K562 (cell line): ENCODE measurements around the gene C16orf74.

Experiments
- CAMTA2 ChIP-seq: fragments of 250-450 bp; sonication (Bioruptor Pico); conservative IDR thresholded peaks from 2 replicates; pipeline ENCODE4 v1.5.1; 2022
- CBFB ChIP-seq: sonication (generic); formaldehyde crosslinking; IDR thresholded peaks from 2 replicates; pipeline ENCODE4 v1.4.0; 2020; ENCODE audit warnings: mild to moderate bottlenecking, missing genetic modification reagents
- CHD2 ChIP-seq: IDR thresholded peaks from 2 replicates; pipeline ENCODE4 v1.6.1; 2011; ENCODE audit warnings: low read depth, low read length
- CTCF ChIP-seq, 3 experiments: IDR thresholded peaks in 2 of 3; conservative IDR thresholded peaks in 1 of 3; 2 replicates each; pipeline ENCODE4 v1.5.1; 2011 to 2012; ENCODE audit warnings: low read length in 3 of 3, mild to moderate bottlenecking in 3 of 3, control low read depth in 2 of 3, improper control_type of control experiment in 1 of 3, inconsistent platforms in 1 of 3, low read depth in 1 of 3, mixed read lengths in 1 of 3, moderate library complexity in 1 of 3; ENCODE audit not compliant: insufficient read depth in 2 of 3
- E2F5 ChIP-seq: sonication (generic); formaldehyde crosslinking; IDR thresholded peaks from 2 replicates; pipeline ENCODE4 v1.8.0; 2022; ENCODE audit warnings: mild to moderate bottlenecking, missing genetic modification reagents
- EZH2 ChIP-seq: IDR thresholded peaks from 2 replicates; pipeline ENCODE4 v1.6.1; 2012; ENCODE audit warnings: low read depth, mild to moderate bottlenecking, inconsistent platforms, low read length, borderline replicate concordance
- FIP1L1 ChIP-seq: fragments of 200-400 bp; formaldehyde crosslinking; IDR thresholded peaks from 2 replicates; pipeline ENCODE4 v1.6.1; 2018; ENCODE audit warnings: mild to moderate bottlenecking, low read depth, low read length; ENCODE audit not compliant: poor library complexity, severe bottlenecking
- FOXK1 ChIP-seq: sonication (generic); formaldehyde crosslinking; IDR thresholded peaks from 2 replicates; pipeline ENCODE4 v1.8.0; 2022; ENCODE audit warnings: missing genetic modification reagents, mild to moderate bottlenecking, borderline replicate concordance
- MTF1 ChIP-seq: fragments of 250-450 bp; sonication (Bioruptor Pico); IDR thresholded peaks from 2 replicates; pipeline ENCODE4 v1.9.0; 2021; ENCODE audit warnings: moderate library complexity, mild to moderate bottlenecking, inconsistent platforms, borderline replicate concordance
- U2AF2 ChIP-seq: fragments of 200-400 bp; formaldehyde crosslinking; optimal IDR thresholded peaks from 2 replicates; pipeline ENCODE3; 2017; ENCODE audit warnings: low read depth, mild to moderate bottlenecking, low read length
- ZNF280A ChIP-seq: fragments of 450-650 bp; IDR thresholded peaks from 2 replicates; pipeline ENCODE4 v1.6.1; 2018; ENCODE audit warnings: mild to moderate bottlenecking, low read depth; ENCODE audit not compliant: partially characterized antibody

GRCh38 chr16:85781156-85781555 lies 30.3 kb upstream of the C16orf74 start:
- TF ChIP-seq MTF1 (CRISPR knock-in tag) = no peak
- no peak for TF ChIP-seq E2F5
- TF ChIP-seq EZH2 = no peak
- TF ChIP-seq U2AF2 = no peak
- no peak for TF ChIP-seq CTCF (IDR thresholded peaks at IDR 0.05 in 2 of 3, conservative IDR thresholded peaks at IDR 0.05 in 1 of 3; ENCODE audit: insufficient read depth in 2 of 3, low read depth in 1 of 3, low read length in 3 of 3)
- TF ChIP-seq CBFB (CRISPR knock-in tag) = no peak
- no peak for TF ChIP-seq CHD2
- no peak for TF ChIP-seq ZNF280A
- no peak for TF ChIP-seq FOXK1 (CRISPR knock-in tag)
- no peak for TF ChIP-seq CAMTA2
- no peak for TF ChIP-seq FIP1L1
